ENCODE data around the gene NADK2. TPM values are rescaled to one million over a fixed set of nuclear protein-coding genes. Genes with fewer than 3 reads are reported as not detected.
A peak's percentile ranks its signal among the peaks of the same experiment; 100 is the strongest.

The NADK2 gene
- total RNA-seq, 2 experiments from 2014 or later, result 16.6 to 18.0 TPM

- no peak for DNase-seq
- intact Hi-C loops (cut with micrococcal nuclease), result loop anchor here (5.0 to 10.0 kb wide), 3 partner anchors 299 to 541 kb away; partner anchors contain the start of genes IL7R and SLC1A3
- Mint-ChIP-seq H3K27ac (no peak overlapping the region), H3K36me3 (peaks cover 56% of the 10 kb centered on the region), H3K27me3 (no peaks in the 10 kb centered on the region), H3K4me3 (peak overlapping the region; percentile 65), H3K9me3 (no peaks in the 10 kb centered on the region), H3K4me1 (ENCODE audit: low read depth) (peaks cover 60% of the 10 kb centered on the region)
- POLR2A ChIA-PET, result no interaction called here
- CTCF ChIA-PET, result interaction anchor here (2.2 kb wide), 1 partner anchor 88 kb away, joined by 7 read pairs; the partner anchor contains the start of gene NADK2
Observed at GRCh38 chr5:36153726-36154125, 88.0 kb downstream of the NADK2 start.

GRCh38 chr5:36153298-36153677 is 88.4 kb downstream of the NADK2 start:
- ChIA-PET CTCF (interaction anchor here (2.2 kb wide), 1 partner anchor 89 kb away, joined by 7 read pairs; the partner anchor contains the start of gene NADK2), POLR2A (interaction anchor here (3.3 kb wide), 1 partner anchor 88 kb away, joined by 34 read pairs; the partner anchor contains the start of gene NADK2)
- H3K4me1 Mint-ChIP-seq (ENCODE audit: low read depth), result peaks cover 61% of the 10 kb centered on the region
- H3K4me3 Mint-ChIP-seq, result peak overlapping the region; percentile 65
- intact Hi-C loops (cut with micrococcal nuclease), result loop anchor here (5.0 to 10.0 kb wide), 3 partner anchors 298 to 542 kb away; partner anchors contain the start of genes IL7R and SLC1A3
- no peak for DNase-seq
- H3K9me3 Mint-ChIP-seq, result no peaks in the 10 kb centered on the region
- no peak overlapping the region for H3K27ac Mint-ChIP-seq
- peaks cover 52% of the 10 kb centered on the region for H3K36me3 Mint-ChIP-seq
- no peaks in the 10 kb centered on the region for H3K27me3 Mint-ChIP-seq

- H3K4me3 Mint-ChIP-seq, result peak overlapping the region; percentile 95
- ChIA-PET CTCF (interaction anchor here (0.8 to 2.2 kb wide), 3 partner anchors 74 to 90 kb away, joined by 3 to 7 read pairs (median 7); partner anchors contain the start of gene NADK2), POLR2A (interaction anchor here (0.7 to 3.3 kb wide), 5 partner anchors 11 to 1223 kb away, joined by 3 to 34 read pairs (median 3); partner anchors contain the start of genes DNAJC21 and NADK2)
- no peak for DNase-seq
- H3K36me3 Mint-ChIP-seq, result peaks cover 49% of the 10 kb centered on the region
- H3K4me1 Mint-ChIP-seq (ENCODE audit: low read depth), result peaks cover 64% of the 10 kb centered on the region
- H3K27me3 Mint-ChIP-seq, result no peaks in the 10 kb centered on the region
- intact Hi-C loops (cut with micrococcal nuclease), result loop anchor here (5.0 to 10.0 kb wide), 3 partner anchors 298 to 542 kb away; partner anchors contain the start of genes IL7R and SLC1A3
- H3K27ac Mint-ChIP-seq, result peak overlapping the region; percentile 84
- no peaks in the 10 kb centered on the region for H3K9me3 Mint-ChIP-seq
Observed at GRCh38 chr5:36152324-36153297, 89.1 kb downstream of the NADK2 start.

GRCh38 chr5:36151434-36152323 is 90.0 kb downstream of the NADK2 start, which contains the start of the genes LMBRD2 and SKP2:
Gene LMBRD2, minus strand, starts transcription at chr5:36151887. Its CDS starts 8,538 bp downstream, at chr5:36143349.
Gene SKP2, plus strand, starts transcription at chr5:36152111. Its CDS starts 152 bp downstream, at chr5:36152263.
- ChIA-PET POLR2A (interaction anchor here (0.7 to 3.3 kb wide), 6 partner anchors 10 to 1222 kb away, joined by 3 to 34 read pairs (median 3); partner anchors contain the start of genes DNAJC21 and NADK2), CTCF (interaction anchor here (0.8 to 2.2 kb wide), 4 partner anchors 73 to 91 kb away, joined by 3 to 11 read pairs (median 7); partner anchors contain the start of gene NADK2)
- Mint-ChIP-seq H3K9me3 (no peaks in the 10 kb centered on the region), H3K36me3 (peaks cover 42% of the 10 kb centered on the region), H3K27ac (peak within 1 kb of the TSS; percentile 84), H3K4me3 (peak within 1 kb of the TSS; percentile 95), H3K4me1 (ENCODE audit: low read depth) (peaks cover 62% of the 10 kb centered on the region), H3K27me3 (no peaks in the 10 kb centered on the region)
- intact Hi-C loops (cut with micrococcal nuclease), result loop anchor here (1.0 to 10.0 kb wide), 8 partner anchors 73 to 1223 kb away; partner anchors contain the start of genes DNAJC21, IL7R, NIPBL and NUP155
- peak; percentile 98 for DNase-seq

- H3K4me3 Mint-ChIP-seq, result peak overlapping the region; percentile 95
- H3K27ac Mint-ChIP-seq, result peak overlapping the region; percentile 84
- H3K36me3 Mint-ChIP-seq, result peaks cover 33% of the 10 kb centered on the region
- CTCF ChIA-PET, result interaction anchor here (0.6 to 1.6 kb wide), 4 partner anchors 72 to 580 kb away, joined by 3 to 11 read pairs (median 8); partner anchors contain the start of gene NADK2
- DNase-seq, result peak; percentile 77
- H3K27me3 Mint-ChIP-seq, result no peaks in the 10 kb centered on the region
- H3K9me3 Mint-ChIP-seq, result no peaks in the 10 kb centered on the region
- intact Hi-C loops (cut with micrococcal nuclease), result loop anchor here (1.0 to 10.0 kb wide), 8 partner anchors 72 to 1222 kb away; partner anchors contain the start of genes DNAJC21, IL7R, NIPBL and NUP155
- peaks cover 59% of the 10 kb centered on the region for H3K4me1 Mint-ChIP-seq (ENCODE audit: low read depth)
- POLR2A ChIA-PET, result interaction anchor here (0.8 to 3.3 kb wide), 4 partner anchors 11 to 1221 kb away, joined by 3 to 34 read pairs (median 5); partner anchors contain the start of genes DNAJC21 and NADK2
Observed at GRCh38 chr5:36150676-36151433, 90.9 kb downstream of the NADK2 start.

GRCh38 chr5:36147681-36148080 is 94.0 kb downstream of the NADK2 start:
- intact Hi-C loops (cut with micrococcal nuclease), result no loop called here
- POLR2A ChIA-PET, result no interaction called here
- CTCF ChIA-PET, result no interaction called here
- DNase-seq, result no peak
- no peak overlapping the region for H3K27ac Mint-ChIP-seq
- no peak overlapping the region for H3K4me3 Mint-ChIP-seq
- no peaks in the 10 kb centered on the region for H3K9me3 Mint-ChIP-seq
- H3K36me3 Mint-ChIP-seq, result peaks cover 11% of the 10 kb centered on the region
- H3K27me3 Mint-ChIP-seq, result no peaks in the 10 kb centered on the region
- peaks cover 36% of the 10 kb centered on the region for H3K4me1 Mint-ChIP-seq (ENCODE audit: low read depth)

GRCh38 chr5:36146390-36146789 is 95.3 kb downstream of the NADK2 start:
- CTCF ChIA-PET, result no interaction called here

GRCh38 chr5:36145311-36145710 is 96.4 kb downstream of the NADK2 start:
- H3K4me1 Mint-ChIP-seq (ENCODE audit: low read depth), result peaks cover 29% of the 10 kb centered on the region
- intact Hi-C loops (cut with micrococcal nuclease), result no loop called here
- H3K27ac Mint-ChIP-seq, result no peak overlapping the region
- H3K4me3 Mint-ChIP-seq, result no peak overlapping the region
- ChIA-PET CTCF (no interaction called here), POLR2A (no interaction called here)
- H3K27me3 Mint-ChIP-seq, result no peaks in the 10 kb centered on the region
- H3K36me3 Mint-ChIP-seq, result peaks cover 12% of the 10 kb centered on the region
- peaks cover 3% of the 10 kb centered on the region for H3K9me3 Mint-ChIP-seq
- no peak for DNase-seq

More at GRCh38 chr5:36146390-36146789, 95.3 kb downstream of the NADK2 start:
- DNase-seq, result no peak
- Mint-ChIP-seq H3K4me3 (no peak overlapping the region), H3K27ac (no peak overlapping the region), H3K4me1 (ENCODE audit: low read depth) (peaks cover 35% of the 10 kb centered on the region), H3K36me3 (peaks cover 3% of the 10 kb centered on the region), H3K9me3 (no peaks in the 10 kb centered on the region), H3K27me3 (no peaks in the 10 kb centered on the region)
- intact Hi-C loops (cut with micrococcal nuclease), result no loop called here
- POLR2A ChIA-PET, result no interaction called here

Measured in activated CD4-positive, alpha-beta memory T cell treated with anti-CD3 and anti-CD28 coated beads for 36 hours (primary cell).